CD8-positive, alpha-beta memory T cell (primary cell): ENCODE data around the gene CIAO3. TPM values are rescaled to one million over a fixed set of nuclear protein-coding genes. Genes with fewer than 3 reads are reported as not detected.

Source experiments
- CTCF ChIA-PET: fragments of 350-600 bp; sonication (Branson Sonifier 250); formaldehyde crosslinking; loops from one replicate; lab custom pipeline; 2021; ENCODE audit warnings: antibody characterized with exemption; lab: Charles Lee
- POLR2A ChIA-PET: fragments of 350-600 bp; sonication (Branson Sonifier 250); formaldehyde crosslinking; loops from one replicate; lab custom pipeline; 2021; ENCODE audit warnings: antibody characterized with exemption; lab: Charles Lee
- DNase-seq, 5 donors: peaks; one replicate each; pipeline versions ENCODE4 v3.0.0 to v3.0.0-alpha.2; 2020 to 2022; ENCODE audit warnings: mixed read lengths in 1 of 5
- H3K27ac ChIP-seq: one replicate; pipeline ENCODE4 v1.7.0; 2013; ENCODE audit warnings: low read depth, mild to moderate bottlenecking, low read length, moderate library complexity
- H3K27me3 ChIP-seq: 2 replicates; pipeline ENCODE4 v1.7.0; 2013; ENCODE audit warnings: low read length, mild to moderate bottlenecking; ENCODE audit not compliant: insufficient read depth, poor library complexity, severe bottlenecking
- H3K36me3 ChIP-seq: 2 replicates; pipeline ENCODE4 v1.7.0; 2013; ENCODE audit warnings: mild to moderate bottlenecking, low read length, moderate library complexity; ENCODE audit not compliant: insufficient read depth
- H3K4me1 ChIP-seq: 2 replicates; pipeline ENCODE4 v1.7.0; 2013; ENCODE audit warnings: mild to moderate bottlenecking, low read length, moderate library complexity; ENCODE audit not compliant: insufficient read depth
- H3K4me3 ChIP-seq: 2 replicates; pipeline ENCODE4 v1.7.0; 2013; ENCODE audit warnings: mild to moderate bottlenecking, low read length
- H3K9me3 ChIP-seq: 2 replicates; pipeline ENCODE4 v1.7.0; 2013; ENCODE audit warnings: mild to moderate bottlenecking, low read length
- H3K27ac Mint-ChIP-seq, 8 donors: one replicate each; pipeline ENCODE4 v1.8.0; 2020 to 2021; ENCODE audit warnings: mixed read lengths in 8 of 8, mild to moderate bottlenecking in 6 of 8, inconsistent platforms in 3 of 8, moderate library complexity in 3 of 8
- H3K27me3 Mint-ChIP-seq, 2 donors: one replicate each; pipeline ENCODE4 v1.8.0; 2020 to 2021; ENCODE audit warnings: mixed read lengths in 2 of 2, mild to moderate bottlenecking in 1 of 2, moderate library complexity in 1 of 2
- H3K36me3 Mint-ChIP-seq, 3 donors: one replicate each; pipeline ENCODE4 v1.8.0; 2020 to 2021; ENCODE audit warnings: mixed read lengths in 3 of 3, inconsistent platforms in 1 of 3, mild to moderate bottlenecking in 1 of 3
- H3K4me1 Mint-ChIP-seq, 3 donors: one replicate each; pipeline ENCODE4 v1.8.0; 2020 to 2021; ENCODE audit warnings: mixed read lengths in 3 of 3, inconsistent platforms in 1 of 3, mild to moderate bottlenecking in 1 of 3
- H3K4me3 Mint-ChIP-seq, 7 donors: one replicate each; pipeline ENCODE4 v1.8.0; 2020 to 2021; ENCODE audit warnings: mixed read lengths in 7 of 7, mild to moderate bottlenecking in 6 of 7, moderate library complexity in 4 of 7, inconsistent platforms in 2 of 7
- H3K9me3 Mint-ChIP-seq, 5 donors: one replicate each; pipeline ENCODE4 v1.8.0; 2020 to 2022; ENCODE audit warnings: mixed read lengths in 5 of 5, mild to moderate bottlenecking in 3 of 5, moderate library complexity in 2 of 5, inconsistent platforms in 1 of 5
- polyA plus RNA-seq: library from polyadenylated mRNA; unstranded; fragments of 300-500 nt; fragmentation: Illumina TruSeq; gene quantifications from one replicate; pipeline ENCODE4 v1.2.3, GENCODE V29; 2021
- total RNA-seq, 2 experiments: library from RNA; stranded (reverse); gene quantifications; one replicate each; pipeline ENCODE4 v1.2.3, GENCODE V29; 2021

Gene CIAO3
- total and polyA plus RNA-seq, 3 experiments from 2014 or later: 23.1 to 37.9 (median 34.8) TPM

DNA sequence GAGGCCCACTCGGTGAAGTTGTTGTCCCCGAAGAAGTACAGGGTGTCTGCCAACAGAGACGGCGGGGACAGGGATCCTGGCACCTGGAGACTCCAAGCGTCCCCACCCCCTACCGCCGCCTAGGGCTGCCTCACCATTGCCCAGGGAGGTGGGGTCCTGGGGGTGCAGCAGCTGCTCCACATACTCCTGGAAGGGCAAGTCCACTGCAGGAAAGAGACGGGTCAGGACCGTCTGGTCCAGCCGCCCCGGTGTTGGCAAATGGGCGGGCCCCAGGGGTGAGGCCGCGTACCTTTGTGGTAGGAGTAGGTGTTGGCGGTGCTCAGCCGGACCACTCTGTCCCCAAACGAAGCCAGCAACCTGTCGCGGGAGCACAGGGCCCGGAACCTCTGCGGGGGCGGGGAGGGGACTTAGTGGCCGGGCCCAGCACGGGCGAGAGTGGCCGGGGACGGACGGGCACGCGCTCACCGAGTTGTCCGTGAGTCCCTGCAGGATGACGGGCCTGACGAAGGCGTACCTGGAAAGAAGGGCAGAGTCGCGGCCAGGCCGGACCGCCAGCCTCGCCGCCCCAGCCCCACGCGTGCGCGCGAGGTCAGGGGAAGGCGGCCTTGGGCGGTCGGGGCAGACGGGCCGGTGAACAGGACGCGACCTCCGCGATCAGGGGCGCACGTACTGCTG lies 57.3 kb downstream of the CIAO3 start:
- CTCF ChIA-PET: interaction anchor here (1.0 to 2.3 kb wide), 2 partner anchors 12 to 24 kb away, joined by 3 to 7 read pairs; no protein-coding TSS in a partner anchor
- peak overlapping the region; percentile 65 to 84 (median 81) for H3K4me3 Mint-ChIP-seq
- peak overlapping the region; percentile 41 for H3K4me3 ChIP-seq
- H3K9me3 Mint-ChIP-seq: no peaks in the 10 kb centered on the region
- no peak for DNase-seq
- H3K27ac ChIP-seq: peak overlapping the region; percentile 61
- no peaks in the 10 kb centered on the region for H3K27me3 Mint-ChIP-seq
- peak overlapping the region in 6 of 8 donors; percentile 29 to 90 (median 61) for H3K27ac Mint-ChIP-seq
- H3K4me1 ChIP-seq: peaks cover 39% of the 10 kb centered on the region
- POLR2A ChIA-PET: interaction anchor here (0.6 to 1.4 kb wide), 3 partner anchors 9 to 95 kb away, joined by 3 to 8 read pairs (median 4); no protein-coding TSS in a partner anchor
- peaks cover 13 to 52% (median 17%) of the 10 kb centered on the region in 3 donors for H3K4me1 Mint-ChIP-seq
- H3K9me3 ChIP-seq: no peaks in the 10 kb centered on the region
- H3K27me3 ChIP-seq: no peaks in the 10 kb centered on the region
- peaks cover 0 to 38% (median 3%) of the 10 kb centered on the region in 3 donors for H3K36me3 Mint-ChIP-seq
- H3K36me3 ChIP-seq: peaks cover 8% of the 10 kb centered on the region

DNA sequence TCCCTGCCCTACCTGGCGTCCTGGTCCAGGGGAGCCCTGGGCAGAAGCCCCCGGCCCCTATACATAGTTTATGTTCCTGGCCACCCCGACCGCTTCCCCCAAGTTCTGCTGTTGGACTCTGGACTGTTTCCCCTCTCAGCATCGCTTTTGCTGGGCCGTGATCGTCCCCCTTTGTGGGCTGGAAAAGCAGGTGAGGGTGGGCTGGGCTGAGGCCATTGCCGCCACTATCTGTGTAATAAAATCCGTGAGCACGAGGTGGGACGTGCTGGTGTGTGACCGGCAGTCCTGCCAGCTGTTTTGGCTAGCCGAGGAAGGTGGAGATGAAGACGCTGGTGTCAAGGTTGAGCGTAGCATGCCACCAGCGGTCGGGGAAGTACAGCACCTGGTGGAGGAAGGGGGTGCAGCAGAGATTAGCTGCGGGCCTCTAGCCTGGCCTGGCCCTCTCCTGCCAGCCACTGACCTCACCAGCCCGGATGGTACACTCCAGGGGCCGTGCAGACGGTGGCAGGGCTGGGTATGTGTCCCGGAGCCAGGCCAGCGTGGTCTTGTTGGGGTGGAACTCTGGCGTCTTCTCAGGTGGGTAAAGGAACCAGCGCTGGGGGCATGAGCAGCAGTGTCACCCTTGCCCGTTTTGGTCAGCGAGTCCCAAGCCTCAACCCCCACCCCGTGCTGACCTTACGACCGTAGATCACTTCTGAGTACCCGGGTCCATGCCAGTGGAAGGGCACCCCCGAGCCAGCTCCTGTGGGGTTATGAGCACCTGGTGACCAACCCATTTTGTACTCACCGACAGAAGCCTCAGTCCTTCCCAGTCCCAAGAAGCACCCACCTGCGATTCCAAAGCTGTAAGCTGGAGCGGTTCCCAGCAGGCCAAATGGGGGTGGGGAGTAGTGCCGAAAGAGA lies 58.1 kb downstream of the CIAO3 start:
- Histone ChIP-seq H3K27me3 (no peaks in the 10 kb centered on the region), H3K4me1 (peaks cover 36% of the 10 kb centered on the region), H3K36me3 (peaks cover 8% of the 10 kb centered on the region), H3K9me3 (no peaks in the 10 kb centered on the region), H3K27ac (peak overlapping the region; percentile 61), H3K4me3 (no peak overlapping the region)
- POLR2A ChIA-PET: interaction anchor here (0.6 kb wide), 2 partner anchors 449 to 1087 kb away, joined by 3 to 6 read pairs; no protein-coding TSS in a partner anchor
- H3K4me3 Mint-ChIP-seq: peak overlapping the region; percentile 66 to 84 (median 81)
- H3K9me3 Mint-ChIP-seq: no peaks in the 10 kb centered on the region
- peak overlapping the region; percentile 2 to 91 (median 72) for H3K27ac Mint-ChIP-seq
- peaks cover 0 to 38% (median 3%) of the 10 kb centered on the region in 3 donors for H3K36me3 Mint-ChIP-seq
- no peak for DNase-seq
- CTCF ChIA-PET: interaction anchor here (1.3 to 2.3 kb wide), 2 partner anchors 10 to 13 kb away, joined by 4 to 7 read pairs; no protein-coding TSS in a partner anchor
- H3K4me1 Mint-ChIP-seq: peaks cover 13 to 52% (median 17%) of the 10 kb centered on the region in 3 donors
- no peaks in the 10 kb centered on the region for H3K27me3 Mint-ChIP-seq

DNA sequence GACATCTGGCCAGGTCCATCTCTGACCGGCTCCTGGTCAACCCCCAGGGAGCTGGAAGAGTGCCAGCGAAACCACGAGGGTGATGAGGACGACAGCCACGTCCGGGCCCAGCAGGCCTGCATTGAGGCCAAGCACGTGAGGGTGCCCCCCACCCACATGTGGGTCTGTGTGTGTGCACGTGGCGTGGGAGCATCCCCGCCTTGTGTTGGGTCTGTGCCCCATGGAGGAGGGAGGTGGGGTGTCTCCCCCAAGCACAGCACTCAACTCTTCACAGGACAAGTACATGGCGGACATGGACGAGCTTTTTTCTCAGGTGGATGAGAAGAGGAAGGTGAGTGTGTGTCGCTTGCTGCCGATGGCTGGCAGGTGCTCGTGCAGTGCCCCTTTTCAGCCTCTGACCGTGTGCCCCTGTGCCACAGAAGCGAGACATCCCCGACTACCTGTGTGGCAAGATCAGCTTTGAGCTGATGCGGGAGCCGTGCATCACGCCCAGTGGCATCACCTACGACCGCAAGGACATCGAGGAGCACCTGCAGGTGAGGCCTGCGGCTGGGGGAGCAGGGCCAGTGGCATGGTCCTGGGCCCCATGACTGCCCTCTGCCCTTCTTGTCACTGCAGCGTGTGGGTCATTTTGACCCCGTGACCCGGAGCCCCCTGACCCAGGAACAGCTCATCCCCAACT lies 58.9 kb downstream of the CIAO3 start:
- DNase-seq: no peak
- H3K4me3 ChIP-seq: no peak overlapping the region
- Mint-ChIP-seq H3K4me3 (peak overlapping the region; percentile 66 to 84 (median 81)), H3K9me3 (no peaks in the 10 kb centered on the region), H3K36me3 (peaks cover 0 to 33% (median 3%) of the 10 kb centered on the region in 3 donors), H3K27me3 (no peaks in the 10 kb centered on the region), H3K27ac (peak overlapping the region in 6 of 8 donors; percentile 12 to 94 (median 67)), H3K4me1 (peaks cover 13 to 55% (median 18%) of the 10 kb centered on the region in 3 donors)
- no peaks in the 10 kb centered on the region for H3K27me3 ChIP-seq
- ChIA-PET CTCF (interaction anchor here (1.3 to 2.3 kb wide), 5 partner anchors 8 to 14 kb away, joined by 3 to 8 read pairs (median 7); partner anchors contain the start of genes RHOT2 and WDR24), POLR2A (interaction anchor here (0.6 to 1.8 kb wide), 4 partner anchors 8 to 1088 kb away, joined by 3 to 15 read pairs (median 6); partner anchors contain the start of gene WDR24)
- peaks cover 36% of the 10 kb centered on the region for H3K4me1 ChIP-seq
- peaks cover 8% of the 10 kb centered on the region for H3K36me3 ChIP-seq
- no peaks in the 10 kb centered on the region for H3K9me3 ChIP-seq
- H3K27ac ChIP-seq: peak overlapping the region; percentile 72

DNA sequence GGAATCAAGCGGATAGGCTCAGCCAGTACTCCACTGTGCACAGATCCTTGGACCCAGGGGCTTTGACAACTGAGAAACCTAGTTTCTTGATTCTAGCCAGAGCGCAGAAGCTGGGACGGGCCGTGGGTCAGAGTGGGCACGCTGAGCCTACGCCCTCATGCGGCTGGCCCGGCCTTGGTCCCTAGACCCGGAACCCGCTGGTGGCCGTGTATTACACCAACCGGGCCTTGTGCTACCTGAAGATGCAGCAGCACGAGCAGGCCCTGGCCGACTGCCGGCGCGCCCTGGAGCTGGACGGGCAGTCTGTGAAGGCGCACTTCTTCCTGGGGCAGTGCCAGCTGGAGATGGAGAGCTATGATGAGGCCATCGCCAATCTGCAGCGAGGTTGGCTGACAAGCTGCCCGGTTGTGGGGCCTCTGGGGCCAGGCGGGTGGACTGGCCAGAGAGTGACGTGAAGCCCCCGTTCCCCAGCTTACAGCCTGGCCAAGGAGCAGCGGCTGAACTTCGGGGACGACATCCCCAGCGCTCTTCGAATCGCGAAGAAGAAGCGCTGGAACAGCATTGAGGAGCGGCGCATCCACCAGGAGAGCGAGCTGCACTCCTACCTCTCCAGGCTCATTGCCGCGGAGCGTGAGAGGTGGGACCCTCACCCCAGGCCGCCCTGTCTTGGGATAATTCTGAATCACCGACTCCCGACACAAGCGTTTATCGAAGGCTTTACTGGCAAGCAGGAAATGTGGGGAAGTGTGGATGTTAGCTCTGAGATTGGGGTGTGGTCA lies 59.6 kb downstream of the CIAO3 start:
- Histone ChIP-seq H3K36me3 (peaks cover 8% of the 10 kb centered on the region), H3K4me3 (peak overlapping the region; percentile 67), H3K27ac (peak overlapping the region; percentile 72), H3K4me1 (peaks cover 36% of the 10 kb centered on the region), H3K27me3 (no peaks in the 10 kb centered on the region), H3K9me3 (no peaks in the 10 kb centered on the region)
- Mint-ChIP-seq H3K4me3 (peak overlapping the region; percentile 62 to 88 (median 78)), H3K27me3 (no peaks in the 10 kb centered on the region), H3K4me1 (peaks cover 13 to 55% (median 20%) of the 10 kb centered on the region in 3 donors), H3K36me3 (peaks cover 0 to 32% (median 3%) of the 10 kb centered on the region in 3 donors), H3K27ac (peak overlapping the region in 5 of 8 donors; percentile 9 to 94 (median 77)), H3K9me3 (no peaks in the 10 kb centered on the region)
- CTCF ChIA-PET: interaction anchor here (0.8 to 2.3 kb wide), 7 partner anchors 9 to 32 kb away, joined by 3 to 8 read pairs (median 4); partner anchors contain the start of genes RHOT2, WDR24 and WDR90
- no peak for DNase-seq
- POLR2A ChIA-PET: interaction anchor here (0.9 to 1.9 kb wide), 6 partner anchors 9 to 107 kb away, joined by 3 to 15 read pairs (median 5); partner anchors contain the start of genes HAGHL, METTL26, RHOT2 and RPUSD1

DNA sequence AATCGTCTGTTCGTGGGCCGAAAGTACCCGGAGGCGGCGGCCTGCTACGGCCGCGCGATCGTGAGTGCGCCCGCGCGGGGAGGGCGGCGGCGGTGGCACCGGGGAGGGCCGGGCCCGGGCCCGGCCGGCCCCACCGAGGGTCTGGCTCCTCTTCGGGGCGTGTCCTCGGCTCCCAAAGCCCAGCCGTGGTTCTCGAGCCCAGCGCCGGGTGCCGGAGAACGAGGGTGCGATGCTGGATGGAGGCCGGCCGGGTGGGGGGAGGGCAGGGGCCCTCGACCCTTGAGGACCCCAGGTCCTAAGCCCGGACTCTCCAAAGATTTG lies 60.2 kb downstream of the CIAO3 start:
- Histone ChIP-seq H3K27me3 (no peaks in the 10 kb centered on the region), H3K9me3 (no peaks in the 10 kb centered on the region), H3K27ac (peak overlapping the region; percentile 72), H3K36me3 (peaks cover 8% of the 10 kb centered on the region), H3K4me1 (peaks cover 35% of the 10 kb centered on the region), H3K4me3 (peak overlapping the region; percentile 67)
- no peaks in the 10 kb centered on the region for H3K9me3 Mint-ChIP-seq
- H3K27ac Mint-ChIP-seq: peak overlapping the region in 4 of 8 donors; percentile 9 to 94 (median 78)
- no peak for DNase-seq
- peaks cover 0 to 31% (median 3%) of the 10 kb centered on the region in 3 donors for H3K36me3 Mint-ChIP-seq
- H3K4me1 Mint-ChIP-seq: peaks cover 13 to 49% (median 20%) of the 10 kb centered on the region in 3 donors
- peak overlapping the region; percentile 62 to 88 (median 80) for H3K4me3 Mint-ChIP-seq
- H3K27me3 Mint-ChIP-seq: no peaks in the 10 kb centered on the region
- ChIA-PET POLR2A (interaction anchor here (0.9 to 1.9 kb wide), 7 partner anchors 10 to 107 kb away, joined by 3 to 15 read pairs (median 5); partner anchors contain the start of genes HAGHL, METTL26, RHOT2 and RPUSD1), CTCF (interaction anchor here (0.8 to 1.8 kb wide), 5 partner anchors 9 to 31 kb away, joined by 3 to 8 read pairs (median 3); partner anchors contain the start of genes RHOT2, WDR24 and WDR90)

DNA sequence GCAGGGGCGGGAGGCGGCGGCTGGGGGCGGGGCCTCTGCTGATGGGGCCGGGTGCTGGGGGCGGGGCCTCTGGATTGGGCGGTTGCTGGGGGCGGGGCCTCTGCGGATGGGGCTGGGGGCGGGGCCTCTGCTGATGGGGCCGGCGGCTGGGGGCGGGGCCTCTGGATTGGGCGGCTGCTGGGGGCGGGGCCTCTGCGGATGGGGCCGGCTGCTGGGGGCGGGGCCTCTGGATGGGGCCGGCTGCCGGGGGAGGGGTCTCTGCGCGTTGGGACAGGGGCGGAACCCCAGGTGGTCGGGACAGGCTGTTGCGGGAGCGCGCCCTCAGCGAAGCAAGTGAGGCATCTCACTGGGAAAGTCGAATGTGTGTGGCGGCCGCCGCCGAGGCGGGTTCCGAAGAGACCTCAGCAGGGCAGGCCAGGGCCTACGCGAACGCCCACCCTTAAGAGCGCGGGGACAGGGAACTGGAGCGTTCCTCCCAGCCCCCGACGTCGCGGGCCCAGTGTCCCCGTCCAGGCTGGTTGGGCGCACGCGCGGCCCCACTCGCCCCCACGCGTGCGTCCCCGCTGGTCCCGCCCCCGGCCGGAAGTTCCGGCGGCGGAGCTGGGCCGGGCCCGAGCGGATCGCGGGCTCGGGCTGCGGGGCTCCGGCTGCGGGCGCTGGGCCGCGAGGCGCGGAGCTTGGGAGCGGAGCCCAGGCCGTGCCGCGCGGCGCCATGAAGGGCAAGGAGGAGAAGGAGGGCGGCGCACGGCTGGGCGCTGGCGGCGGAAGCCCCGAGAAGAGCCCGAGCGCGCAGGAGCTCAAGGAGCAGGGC lies 60.8 kb downstream of the CIAO3 start, which contains the start of gene STUB1:
Gene STUB1, plus strand, starts transcription at position 597 of the 811 bp plus-strand sequence. Its CDS starts 116 bp downstream, at position 713.
- Histone ChIP-seq H3K36me3 (peaks cover 8% of the 10 kb centered on the region), H3K4me3 (peak within 1 kb of the TSS; percentile 67), H3K9me3 (no peaks in the 10 kb centered on the region), H3K4me1 (peaks cover 32% of the 10 kb centered on the region), H3K27me3 (no peaks in the 10 kb centered on the region), H3K27ac (peak within 1 kb of the TSS; percentile 72)
- CTCF ChIA-PET: interaction anchor here (0.8 to 1.8 kb wide), 5 partner anchors 10 to 31 kb away, joined by 3 to 8 read pairs (median 3); partner anchors contain the start of genes RHOT2, WDR24 and WDR90
- Mint-ChIP-seq H3K4me3 (peak within 1 kb of the TSS; percentile 80 to 91 (median 82)), H3K9me3 (no peaks in the 10 kb centered on the region), H3K27ac (peak within 1 kb of the TSS; percentile 50 to 94 (median 82)), H3K27me3 (peaks cover 0 to 2% of the 10 kb centered on the region in 2 donors), H3K4me1 (peaks cover 13 to 52% (median 20%) of the 10 kb centered on the region in 3 donors), H3K36me3 (peaks cover 0 to 31% (median 3%) of the 10 kb centered on the region in 3 donors)
- POLR2A ChIA-PET: interaction anchor here (0.9 to 1.9 kb wide), 7 partner anchors 10 to 108 kb away, joined by 3 to 15 read pairs (median 5); partner anchors contain the start of genes HAGHL, METTL26, RHOT2 and RPUSD1
- DNase-seq: peak; percentile 81 to 91 (median 85)
